Jurkat, Clone E6-1 (cell line): ENCODE results near the gene RB1.

Experiments used
- DNase-seq: peaks from one replicate; pipeline ENCODE4 v3.0.0-alpha.2; 2011; ENCODE audit warnings: low read depth, low spot score
- H3K4me3 ChIP-seq: 2 replicates; pipeline ENCODE4 v1.5.1; 2011; ENCODE audit warnings: mild to moderate bottlenecking, low read length, control low read depth, moderate library complexity

RB1 gene

GRCh38 chr13:48295271-48295670 is 8.3 kb upstream of the RB1 start:
- H3K4me3 ChIP-seq, result no peak overlapping the region
- no peak for DNase-seq

GRCh38 chr13:48296528-48296927 is 7.0 kb upstream of the RB1 start:
- H3K4me3 ChIP-seq, result peak overlapping the region; percentile 1
- DNase-seq, result peak; percentile 67

GRCh38 chr13:48297131-48297786 is 6.3 kb upstream of the RB1 start:
- DNase-seq, result peak; percentile 96
- H3K4me3 ChIP-seq, result peak overlapping the region; percentile 9

GRCh38 chr13:48299591-48299990 is 4.0 kb upstream of the RB1 start:
- DNase-seq, result no peak
- H3K4me3 ChIP-seq, result no peak overlapping the region

GRCh38 chr13:48302871-48303358 is 636 bp upstream of the RB1 start:
- peak overlapping the region; percentile 92 for H3K4me3 ChIP-seq
- no peak for DNase-seq

- peak overlapping the region; percentile 92 for H3K4me3 ChIP-seq
- DNase-seq, result peak; percentile 48
Measured at GRCh38 chr13:48304143-48304876, 759 bp downstream of the RB1 start.

- no peak overlapping the region for H3K4me3 ChIP-seq
- DNase-seq, result no peak
Measured at GRCh38 chr13:48311223-48311622, 7.7 kb downstream of the RB1 start.

- DNase-seq, result no peak
- no peak overlapping the region for H3K4me3 ChIP-seq
Measured at GRCh38 chr13:48315969-48316650, 12.6 kb downstream of the RB1 start.

- DNase-seq, result no peak
- no peak overlapping the region for H3K4me3 ChIP-seq
Measured at GRCh38 chr13:48316826-48317510, 13.4 kb downstream of the RB1 start.

GRCh38 chr13:48317511-48318376 is 14.2 kb downstream of the RB1 start:
- DNase-seq, result no peak
- H3K4me3 ChIP-seq, result no peak overlapping the region

- DNase-seq, result no peak
- H3K4me3 ChIP-seq, result no peak overlapping the region
Measured at GRCh38 chr13:48318377-48318811, 14.8 kb downstream of the RB1 start.

- no peak for DNase-seq
- H3K4me3 ChIP-seq, result no peak overlapping the region
Measured at GRCh38 chr13:48318821-48319511, 15.4 kb downstream of the RB1 start.

- no peak overlapping the region for H3K4me3 ChIP-seq
- no peak for DNase-seq
Measured at GRCh38 chr13:48319531-48320398, 16.2 kb downstream of the RB1 start.

- H3K4me3 ChIP-seq, result no peak overlapping the region
- no peak for DNase-seq
Measured at GRCh38 chr13:48320399-48320790, 16.8 kb downstream of the RB1 start.

GRCh38 chr13:48320891-48321510 is 17.4 kb downstream of the RB1 start:
- DNase-seq, result no peak
- H3K4me3 ChIP-seq, result no peak overlapping the region

GRCh38 chr13:48322294-48322693 is 18.7 kb downstream of the RB1 start:
- DNase-seq, result no peak
- H3K4me3 ChIP-seq, result no peak overlapping the region

- no peak for DNase-seq
Measured at GRCh38 chr13:48333976-48334375, 30.4 kb downstream of the RB1 start.

More at GRCh38 chr13:48333976-48334375, 30.4 kb downstream of the RB1 start:
- H3K4me3 ChIP-seq, result no peak overlapping the region
